Fibroblast of the aortic adventitia (primary cell): ENCODE measurements around the gene MCHR2. TPM values are rescaled to one million over a fixed set of nuclear protein-coding genes. Genes with fewer than 3 reads are reported as not detected.
"Not testable (repeated sequence)": the region's sequence is repeated elsewhere in the genome, so short reads cannot be mapped to it uniquely, and the experiment has no call there.

Experiments used
- DNase-seq: peaks from one replicate; pipeline ENCODE4 v3.0.0-alpha.2; 2010; ENCODE audit warnings: low read depth
- H3K4me3 ChIP-seq: 2 replicates; pipeline ENCODE4 v1.5.1; 2011; ENCODE audit warnings: low read depth, mild to moderate bottlenecking, control low read depth, low read length, moderate library complexity
- total RNA-seq: library from RNA; depleted of rRNA; stranded (reverse); fragments of >200 nt; gene quantifications from 2 replicates; pipeline ENCODE4 v1.2.3, GENCODE V29; 2012; ENCODE audit warnings: low replicate concordance
- TF ChIP-seq, protein P1 (sequence below): IDR thresholded peaks from 2 replicates; pipeline ENCODE4 v1.5.1; 2011; ENCODE audit warnings: mild to moderate bottlenecking, low read length, control low read depth, inconsistent platforms; ENCODE audit not compliant: insufficient read depth

Gene MCHR2
- total RNA-seq, result not detected in 2 replicates

DNA sequence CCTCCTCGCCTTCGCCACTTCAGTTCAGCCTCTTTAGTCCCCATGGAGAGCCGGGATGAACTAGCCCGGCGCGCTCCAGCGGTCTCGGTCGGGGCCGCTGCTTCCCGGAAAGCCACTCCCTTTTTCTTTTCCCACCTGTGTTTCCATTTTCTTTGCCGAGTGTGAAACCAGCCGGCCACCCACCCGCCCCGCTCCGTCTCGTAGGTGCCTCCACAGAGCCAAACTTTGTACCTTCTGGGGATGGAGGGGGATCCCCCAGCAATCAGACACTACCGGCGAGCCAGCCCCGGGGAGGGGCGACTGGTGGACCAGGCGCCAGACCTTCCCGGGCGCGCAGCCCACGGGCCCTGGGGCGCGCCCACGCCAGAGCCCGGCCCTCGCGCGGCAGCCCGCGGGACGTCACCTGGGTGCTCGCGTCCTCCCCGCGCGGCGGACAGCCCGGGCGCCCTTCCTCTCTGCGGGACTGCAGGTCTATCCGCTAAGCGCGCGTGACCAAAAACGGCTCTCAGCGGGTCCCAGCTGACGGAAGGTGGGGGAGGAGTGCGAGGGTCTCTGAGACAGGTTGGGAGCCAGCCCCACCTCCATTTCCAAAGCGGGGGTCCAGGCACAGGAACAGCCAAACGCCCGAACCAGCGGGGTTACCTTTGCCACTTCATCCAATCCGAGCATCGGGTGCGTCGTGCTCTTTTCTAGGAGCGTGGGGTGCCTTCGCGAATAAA is at the start of gene MCHR2:
Gene MCHR2, minus strand, starts transcription at position 691 of the 719 bp plus-strand sequence. CDS start 38,076 bp downstream, outside the sequence.
- no peak for DNase-seq
- peak within 1 kb of the TSS; percentile 9 for H3K4me3 ChIP-seq
- TF ChIP-seq, protein P1, sequence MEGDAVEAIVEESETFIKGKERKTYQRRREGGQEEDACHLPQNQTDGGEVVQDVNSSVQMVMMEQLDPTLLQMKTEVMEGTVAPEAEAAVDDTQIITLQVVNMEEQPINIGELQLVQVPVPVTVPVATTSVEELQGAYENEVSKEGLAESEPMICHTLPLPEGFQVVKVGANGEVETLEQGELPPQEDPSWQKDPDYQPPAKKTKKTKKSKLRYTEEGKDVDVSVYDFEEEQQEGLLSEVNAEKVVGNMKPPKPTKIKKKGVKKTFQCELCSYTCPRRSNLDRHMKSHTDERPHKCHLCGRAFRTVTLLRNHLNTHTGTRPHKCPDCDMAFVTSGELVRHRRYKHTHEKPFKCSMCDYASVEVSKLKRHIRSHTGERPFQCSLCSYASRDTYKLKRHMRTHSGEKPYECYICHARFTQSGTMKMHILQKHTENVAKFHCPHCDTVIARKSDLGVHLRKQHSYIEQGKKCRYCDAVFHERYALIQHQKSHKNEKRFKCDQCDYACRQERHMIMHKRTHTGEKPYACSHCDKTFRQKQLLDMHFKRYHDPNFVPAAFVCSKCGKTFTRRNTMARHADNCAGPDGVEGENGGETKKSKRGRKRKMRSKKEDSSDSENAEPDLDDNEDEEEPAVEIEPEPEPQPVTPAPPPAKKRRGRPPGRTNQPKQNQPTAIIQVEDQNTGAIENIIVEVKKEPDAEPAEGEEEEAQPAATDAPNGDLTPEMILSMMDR, result no peak

- not testable (repeated sequence) for DNase-seq
Observed at GRCh38 chr6:100038546-100038945, 44.5 kb upstream of the MCHR2 start.

DNA sequence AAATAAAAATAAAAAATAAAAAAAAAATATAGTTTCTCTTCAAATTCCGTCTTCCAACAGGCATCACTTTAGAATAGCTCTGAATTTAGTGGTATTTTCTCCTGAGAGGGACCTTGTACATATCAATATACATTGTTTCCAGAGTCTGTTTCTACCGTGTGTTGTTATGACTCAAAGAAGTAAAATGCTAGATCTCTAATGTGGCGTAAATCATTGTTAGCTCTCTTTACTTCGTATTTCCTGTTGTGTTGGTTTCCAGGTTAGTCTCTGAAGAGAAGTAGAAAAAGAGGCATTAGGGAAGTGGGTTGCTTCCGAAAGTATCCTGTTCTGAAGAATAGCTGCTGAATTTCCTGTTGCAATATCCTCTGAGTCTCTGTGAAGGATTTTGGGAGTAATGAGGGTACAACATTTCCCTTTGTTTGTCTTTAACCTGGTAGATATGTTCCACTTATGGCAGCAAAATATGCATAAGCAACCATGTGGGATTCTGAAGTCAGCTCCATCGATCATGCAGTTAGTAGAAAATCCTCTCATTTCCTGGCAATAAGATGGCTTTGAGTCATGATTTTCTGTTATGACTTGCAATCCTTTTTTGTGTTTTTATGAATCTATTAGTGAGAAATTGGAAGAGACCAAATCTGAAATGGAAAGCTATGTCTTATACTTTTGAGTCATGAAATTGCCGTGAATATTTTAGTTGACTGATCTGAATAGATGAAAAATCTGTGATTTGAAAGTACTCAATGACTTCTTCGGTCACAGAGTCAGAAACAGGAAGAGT is 42.0 kb upstream of the MCHR2 start:
- no peak for DNase-seq
- TF ChIP-seq, protein P1, result no peak
- H3K4me3 ChIP-seq, result no peak overlapping the region

More at GRCh38 chr6:100038546-100038945, 44.5 kb upstream of the MCHR2 start:
- not testable (repeated sequence) for H3K4me3 ChIP-seq

- TF ChIP-seq, protein P1, result no peak
Observed at GRCh38 chr6:100023798-100024197, 29.8 kb upstream of the MCHR2 start.

DNA sequence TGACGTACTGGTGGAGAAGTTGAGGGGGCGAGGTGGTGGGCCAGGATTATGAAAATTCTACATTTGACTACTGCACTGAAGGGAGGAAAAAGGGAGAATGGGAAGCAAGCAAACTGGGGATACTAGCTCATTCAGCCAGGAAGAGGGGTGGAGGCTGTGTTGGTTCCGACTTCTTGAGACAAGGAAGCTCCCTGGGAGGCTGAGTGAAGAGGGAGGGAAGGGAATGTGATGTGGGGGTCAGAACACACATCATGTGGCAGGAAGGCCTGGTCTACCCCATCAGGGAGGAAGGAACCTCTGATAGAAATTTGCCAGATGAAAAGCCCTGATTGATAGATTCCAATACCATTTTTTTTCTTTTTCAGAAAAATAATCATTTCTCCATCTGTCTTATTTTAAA is 28.8 kb upstream of the MCHR2 start:
- no peak overlapping the region for H3K4me3 ChIP-seq
- no peak for DNase-seq
- TF ChIP-seq, protein P1, result no peak

More at GRCh38 chr6:100023798-100024197, 29.8 kb upstream of the MCHR2 start:
- no peak for DNase-seq
- H3K4me3 ChIP-seq, result no peak overlapping the region

DNA sequence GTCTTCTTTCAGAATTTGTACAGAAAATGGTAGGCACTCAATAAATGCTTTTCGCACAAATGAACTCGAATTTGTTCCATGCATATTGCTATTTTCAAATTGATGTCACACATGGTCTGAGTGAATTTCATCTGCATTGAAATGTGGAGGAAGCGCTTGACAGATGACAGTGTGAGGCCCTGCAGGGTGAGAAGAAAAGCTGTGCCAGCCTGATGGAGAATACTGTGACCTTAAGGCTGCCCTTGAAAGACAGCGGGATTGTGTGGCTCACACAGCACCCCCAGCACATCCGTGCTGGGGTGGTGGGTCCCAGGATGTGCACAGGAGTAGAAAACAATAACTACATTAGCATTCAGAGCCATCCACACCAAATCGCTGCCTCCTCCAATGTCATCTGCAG is 14.8 kb upstream of the MCHR2 start:
- H3K4me3 ChIP-seq, result no peak overlapping the region
- no peak for DNase-seq
- TF ChIP-seq, protein P1, result no peak

DNA sequence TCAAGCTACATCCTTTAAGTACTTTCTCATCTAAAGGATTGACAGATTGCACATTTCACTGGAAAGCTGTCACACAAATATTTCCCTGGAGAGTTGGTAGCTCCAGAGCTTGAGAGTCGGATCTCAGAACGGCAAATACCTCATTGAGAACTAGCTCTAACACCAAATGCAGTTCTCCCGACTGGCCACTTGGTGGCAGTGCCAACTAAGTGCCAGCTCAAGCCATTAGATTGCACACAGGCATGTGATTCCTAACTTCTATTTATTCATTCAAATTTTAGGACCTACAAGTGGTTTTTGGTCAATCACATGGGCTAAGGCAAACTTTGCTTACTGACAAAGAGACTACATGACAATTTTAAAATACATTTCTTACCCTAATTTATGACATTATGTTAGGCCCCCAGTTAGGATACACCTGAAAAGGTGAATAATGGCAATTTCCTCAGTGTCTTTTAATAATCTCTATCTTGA is 7.9 kb upstream of the MCHR2 start:
- peak; percentile 68 for DNase-seq
- H3K4me3 ChIP-seq, result no peak overlapping the region

More for the DNA sequence above, 7.9 kb upstream of the MCHR2 start:
- TF ChIP-seq, protein P1, result peak; percentile 95
